GM06990 (cell line): ENCODE results near the gene COL10A1.

Experiments used
- DNase-seq: peaks from one replicate; pipeline ENCODE4 v3.0.0-alpha.2; 2011; ENCODE audit not compliant: insufficient read length; ENCODE audit errors: extremely low read depth
- H3K27me3 ChIP-seq: replicated peaks from 2 replicates; pipeline ENCODE4 v1.6.0; 2011; ENCODE audit warnings: low read length; ENCODE audit not compliant: control insufficient read depth, insufficient read depth
- H3K36me3 ChIP-seq: 2 replicates; pipeline ENCODE4 v1.5.1; 2011; ENCODE audit warnings: low read length; ENCODE audit not compliant: control insufficient read depth, insufficient read depth
- H3K4me3 ChIP-seq: replicated peaks from 2 replicates; pipeline ENCODE4 v1.5.1; 2011; ENCODE audit warnings: low read depth, mild to moderate bottlenecking, control low read depth, low read length
- CTCF ChIP-seq: IDR thresholded peaks from 2 replicates; pipeline ENCODE4 v1.5.1; 2011; ENCODE audit warnings: low read length, control low read depth, mild to moderate bottlenecking, inconsistent platforms; ENCODE audit not compliant: insufficient read depth, poor library complexity, severe bottlenecking

The COL10A1 gene

GRCh38 chr6:116108836-116109235 lies 17.1 kb downstream of the COL10A1 start:
- no peak for TF ChIP-seq CTCF
- peaks cover 15% of the 10 kb centered on the region for H3K36me3 ChIP-seq
- H3K4me3 ChIP-seq: no peak overlapping the region
- DNase-seq: no peak
- H3K27me3 ChIP-seq: no peaks in the 10 kb centered on the region

- peaks cover 13% of the 10 kb centered on the region for H3K36me3 ChIP-seq
- no peak overlapping the region for H3K4me3 ChIP-seq
- DNase-seq: no peak
- no peaks in the 10 kb centered on the region for H3K27me3 ChIP-seq
- no peak for TF ChIP-seq CTCF
Measured at GRCh38 chr6:116106146-116106545, 19.8 kb downstream of the COL10A1 start.

DNA sequence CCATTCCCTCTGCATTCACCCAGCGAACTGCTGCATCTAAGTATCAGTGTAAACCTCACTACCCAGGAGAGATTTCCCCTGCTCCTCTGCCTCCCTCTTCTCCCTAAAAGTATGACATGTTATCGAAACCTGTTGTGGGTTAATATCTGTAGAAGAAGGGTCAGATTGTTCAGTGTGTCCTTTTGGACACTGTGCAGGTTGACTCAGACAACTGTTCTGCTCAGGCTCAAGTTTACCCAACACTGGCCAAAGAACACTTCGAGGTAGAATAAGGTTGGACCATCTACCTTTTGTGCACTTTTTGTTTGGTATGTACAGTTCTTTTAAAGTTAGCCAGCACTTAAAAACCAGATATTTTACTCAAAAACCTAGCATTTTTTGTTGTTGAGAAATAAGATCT lies 20.7 kb downstream of the COL10A1 start:
- Histone ChIP-seq H3K36me3 (peaks cover 6% of the 10 kb centered on the region), H3K27me3 (no peaks in the 10 kb centered on the region), H3K4me3 (no peak overlapping the region)
- no peak for DNase-seq
- TF ChIP-seq CTCF: no peak

DNA sequence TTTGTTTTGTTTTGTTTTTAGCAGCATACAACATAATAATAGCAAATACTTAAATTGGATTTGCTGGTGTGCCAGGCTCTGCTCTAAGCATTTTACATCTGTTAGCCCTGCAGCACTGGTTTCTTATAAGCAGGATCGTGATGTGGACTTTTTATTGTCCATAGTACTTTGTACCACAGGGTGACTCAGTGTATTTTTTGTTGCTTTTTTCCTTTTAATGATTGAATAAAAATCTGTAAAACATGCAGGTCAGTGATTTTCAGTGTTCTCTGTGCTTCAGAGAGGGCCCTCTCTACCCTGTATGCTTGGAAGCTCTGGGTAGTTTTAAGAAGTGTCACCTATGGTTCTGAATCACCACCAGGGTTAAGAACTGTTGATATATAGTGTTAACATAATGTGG lies 21.3 kb downstream of the COL10A1 start:
- no peak for DNase-seq
- Histone ChIP-seq H3K4me3 (no peak overlapping the region), H3K36me3 (peaks cover 3% of the 10 kb centered on the region), H3K27me3 (no peaks in the 10 kb centered on the region)
- no peak for TF ChIP-seq CTCF

DNA sequence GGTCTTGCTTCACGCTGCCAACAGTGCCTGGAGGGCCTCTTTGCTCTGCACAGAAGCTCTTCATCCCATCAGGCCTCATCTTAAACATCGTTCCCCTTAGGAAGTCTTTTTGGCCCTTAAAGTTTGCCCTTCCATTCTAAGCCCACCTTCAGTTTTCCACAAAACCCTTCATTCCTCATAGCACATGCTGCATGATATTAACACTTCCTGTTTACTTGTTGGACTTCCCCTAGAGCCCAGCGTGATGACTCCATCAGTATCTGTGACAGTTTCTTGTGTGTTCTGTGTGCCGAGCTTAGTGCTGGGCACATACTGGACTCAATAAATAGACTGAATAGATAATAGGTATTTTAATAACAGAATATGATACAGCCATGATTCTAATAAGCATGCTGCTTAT lies 23.1 kb downstream of the COL10A1 start:
- H3K4me3 ChIP-seq: peak overlapping the region; percentile 90
- no peaks in the 10 kb centered on the region for H3K27me3 ChIP-seq
- H3K36me3 ChIP-seq: no peaks in the 10 kb centered on the region; the same call in 1 of the 2 replicates
- no peak for TF ChIP-seq CTCF
- no peak for DNase-seq

GRCh38 chr6:116101790-116102189 lies 24.1 kb downstream of the COL10A1 start:
- DNase-seq: no peak
- Histone ChIP-seq H3K36me3 (no peaks in the 10 kb centered on the region; the same call in 1 of the 2 replicates), H3K27me3 (no peaks in the 10 kb centered on the region), H3K4me3 (peak overlapping the region; percentile 90)
- TF ChIP-seq CTCF: no peak
